Measurements from ENCODE around the gene TM7SF2.

The TM7SF2 gene

GRCh38 chr11:65083834-65084597 is 27.7 kb upstream of the TM7SF2 start, which contains the start of the genes CDCA5 and ZFPL1:
TSS of gene CDCA5 (minus strand) at chr11:65084040. CDS start at chr11:65083978, 62 bp downstream.
TSS of gene ZFPL1 (plus strand) at chr11:65084222. CDS start at chr11:65084699, 477 bp downstream.
- H3K36me3 Mint-ChIP-seq = peaks cover 31 to 44% of the 10 kb centered on the region in 2 donors
- no peaks in the 10 kb centered on the region for H3K27me3 Mint-ChIP-seq
- H3K27ac Mint-ChIP-seq = peak within 1 kb of the TSS; percentile 98
- peak; percentile 96 for DNase-seq
- H3K4me3 Mint-ChIP-seq = peak within 1 kb of the TSS; percentile 99 to 100
- no peaks in the 10 kb centered on the region for H3K9me3 Mint-ChIP-seq
- ATAC-seq (replicated peaks) = peak; percentile 92 to 94
- H3K4me1 Mint-ChIP-seq = peaks cover 30 to 49% of the 10 kb centered on the region in 2 donors

GRCh38 chr11:65084598-65085375 is 26.9 kb upstream of the TM7SF2 start:
- peaks cover 29 to 46% of the 10 kb centered on the region in 2 donors for H3K4me1 Mint-ChIP-seq
- DNase-seq (no peak), ATAC-seq (replicated peaks) (peak in 1 of 2 donors; percentile 15)
- no peaks in the 10 kb centered on the region for H3K27me3 Mint-ChIP-seq
- H3K36me3 Mint-ChIP-seq = peaks cover 37 to 52% of the 10 kb centered on the region in 2 donors
- peak overlapping the region; percentile 98 for H3K27ac Mint-ChIP-seq
- no peaks in the 10 kb centered on the region for H3K9me3 Mint-ChIP-seq
- peak overlapping the region; percentile 99 to 100 for H3K4me3 Mint-ChIP-seq

- ATAC-seq (replicated peaks) = no peak
- peaks cover 37 to 53% of the 10 kb centered on the region in 2 donors for H3K36me3 Mint-ChIP-seq
- peak overlapping the region; percentile 42 for H3K27ac Mint-ChIP-seq
- H3K9me3 Mint-ChIP-seq = no peaks in the 10 kb centered on the region
- peak overlapping the region; percentile 99 to 100 for H3K4me3 Mint-ChIP-seq
- H3K27me3 Mint-ChIP-seq = no peaks in the 10 kb centered on the region
- no peak for DNase-seq
- H3K4me1 Mint-ChIP-seq = peaks cover 29 to 45% of the 10 kb centered on the region in 2 donors
These were observed 26.2 kb upstream of the TM7SF2 start for GRCh38 chr11:65085446-65085845.

- no peak overlapping the region for H3K4me3 Mint-ChIP-seq
- no peaks in the 10 kb centered on the region for H3K27me3 Mint-ChIP-seq
- ATAC-seq (replicated peaks) (no peak), DNase-seq (no peak)
- no peak overlapping the region for H3K27ac Mint-ChIP-seq
- peaks cover 33 to 49% of the 10 kb centered on the region in 2 donors for H3K36me3 Mint-ChIP-seq
- no peaks in the 10 kb centered on the region for H3K9me3 Mint-ChIP-seq
- H3K4me1 Mint-ChIP-seq = peaks cover 24 to 32% of the 10 kb centered on the region in 2 donors
These were observed 24.9 kb upstream of the TM7SF2 start for GRCh38 chr11:65086809-65087208.

GRCh38 chr11:65087216-65087615 is 24.5 kb upstream of the TM7SF2 start:
- H3K4me1 Mint-ChIP-seq = peaks cover 24 to 32% of the 10 kb centered on the region in 2 donors
- ATAC-seq (replicated peaks) (no peak), DNase-seq (no peak)
- no peaks in the 10 kb centered on the region for H3K9me3 Mint-ChIP-seq
- H3K36me3 Mint-ChIP-seq = peaks cover 33 to 49% of the 10 kb centered on the region in 2 donors
- H3K27ac Mint-ChIP-seq = no peak overlapping the region
- no peak overlapping the region for H3K4me3 Mint-ChIP-seq
- no peaks in the 10 kb centered on the region for H3K27me3 Mint-ChIP-seq

GRCh38 chr11:65087827-65088226 is 23.8 kb upstream of the TM7SF2 start:
- no peak overlapping the region for H3K4me3 Mint-ChIP-seq
- ATAC-seq (replicated peaks) (no peak), DNase-seq (no peak)
- H3K9me3 Mint-ChIP-seq = no peaks in the 10 kb centered on the region
- H3K4me1 Mint-ChIP-seq = peaks cover 27 to 35% of the 10 kb centered on the region in 2 donors
- peaks cover 33 to 49% of the 10 kb centered on the region in 2 donors for H3K36me3 Mint-ChIP-seq
- no peak overlapping the region for H3K27ac Mint-ChIP-seq
- H3K27me3 Mint-ChIP-seq = no peaks in the 10 kb centered on the region

- no peaks in the 10 kb centered on the region for H3K9me3 Mint-ChIP-seq
- no peak for DNase-seq
- peaks cover 33 to 41% of the 10 kb centered on the region in 2 donors for H3K36me3 Mint-ChIP-seq
- H3K27ac Mint-ChIP-seq = no peak overlapping the region
- H3K4me3 Mint-ChIP-seq = no peak overlapping the region
- H3K27me3 Mint-ChIP-seq = no peaks in the 10 kb centered on the region
- peaks cover 15 to 17% of the 10 kb centered on the region in 2 donors for H3K4me1 Mint-ChIP-seq
- no peak for ATAC-seq (replicated peaks)
These were observed 22.1 kb upstream of the TM7SF2 start for GRCh38 chr11:65089621-65090020.

GRCh38 chr11:65090628-65091027 is 21.0 kb upstream of the TM7SF2 start:
- ATAC-seq (replicated peaks) = no peak
- no peaks in the 10 kb centered on the region for H3K9me3 Mint-ChIP-seq
- H3K4me1 Mint-ChIP-seq = peaks cover 8 to 9% of the 10 kb centered on the region in 2 donors
- H3K27me3 Mint-ChIP-seq = no peaks in the 10 kb centered on the region
- H3K27ac Mint-ChIP-seq = no peak overlapping the region
- peaks cover 28 to 36% of the 10 kb centered on the region in 2 donors for H3K36me3 Mint-ChIP-seq
- no peak overlapping the region for H3K4me3 Mint-ChIP-seq
- no peak for DNase-seq

GRCh38 chr11:65095427-65095826 is 16.2 kb upstream of the TM7SF2 start:
- DNase-seq (no peak), ATAC-seq (replicated peaks) (no peak)
- peak overlapping the region; percentile 86 to 88 for H3K4me3 Mint-ChIP-seq
- no peaks in the 10 kb centered on the region for H3K9me3 Mint-ChIP-seq
- H3K27ac Mint-ChIP-seq = peak overlapping the region; percentile 99
- H3K36me3 Mint-ChIP-seq = peaks cover 2 to 6% of the 10 kb centered on the region in 2 donors
- no peaks in the 10 kb centered on the region for H3K27me3 Mint-ChIP-seq
- H3K4me1 Mint-ChIP-seq = peaks cover 11 to 22% of the 10 kb centered on the region in 2 donors

- Mint-ChIP-seq H3K9me3 (no peaks in the 10 kb centered on the region), H3K4me1 (peaks cover 13 to 22% of the 10 kb centered on the region in 2 donors), H3K27ac (peak within 1 kb of the TSS; percentile 99), H3K27me3 (no peaks in the 10 kb centered on the region), H3K4me3 (peak within 1 kb of the TSS; percentile 86 to 88), H3K36me3 (peaks cover 2 to 5% of the 10 kb centered on the region in 2 donors)
- DNase-seq (peak; percentile 82), ATAC-seq (replicated peaks) (peak; percentile 97 to 98)
These were observed 15.5 kb upstream of the TM7SF2 start, which contains the start of gene VPS51 for GRCh38 chr11:65095974-65096806. TSS of gene VPS51 (plus strand) at chr11:65096214. CDS start at chr11:65096251, 37 bp downstream.

- no peak for ATAC-seq (replicated peaks)
- no peak overlapping the region for H3K27ac Mint-ChIP-seq
- peaks cover 13 to 22% of the 10 kb centered on the region in 2 donors for H3K4me1 Mint-ChIP-seq
- peaks cover 2 to 5% of the 10 kb centered on the region in 2 donors for H3K36me3 Mint-ChIP-seq
- DNase-seq = no peak
- H3K9me3 Mint-ChIP-seq = no peaks in the 10 kb centered on the region
- peak overlapping the region; percentile 86 to 88 for H3K4me3 Mint-ChIP-seq
- H3K27me3 Mint-ChIP-seq = no peaks in the 10 kb centered on the region
These were observed 14.7 kb upstream of the TM7SF2 start for GRCh38 chr11:65096926-65097325.

- no peaks in the 10 kb centered on the region for H3K27me3 Mint-ChIP-seq
- no peaks in the 10 kb centered on the region for H3K9me3 Mint-ChIP-seq
- peak overlapping the region; percentile 47 for H3K27ac Mint-ChIP-seq
- H3K4me1 Mint-ChIP-seq = peaks cover 10 to 27% of the 10 kb centered on the region in 2 donors
- H3K4me3 Mint-ChIP-seq = no peak overlapping the region
- DNase-seq = no peak
- H3K36me3 Mint-ChIP-seq = peaks cover 3 to 15% of the 10 kb centered on the region in 2 donors
- no peak for ATAC-seq (replicated peaks)
These were observed 10.9 kb upstream of the TM7SF2 start for GRCh38 chr11:65100674-65101350.
